Liver (tissue), 3 donors: ENCODE results near the gene P2RX7.

ENCODE experiments used
- CTCF ChIP-seq: fragments of 150-350 bp; IDR thresholded peaks from 2 replicates; pipeline ENCODE4 v1.5.1; 2017; ENCODE audit warnings: improper control_type of control experiment, low read depth, low read length; ENCODE audit not compliant: missing input control
- MAX ChIP-seq: IDR thresholded peaks from 2 replicates; pipeline ENCODE4 v1.6.1; 2016; ENCODE audit warnings: antibody characterized with exemption
- RAD21 ChIP-seq, 2 donors: IDR thresholded peaks; 2 replicates each; pipeline ENCODE4 v1.6.1; 2016; ENCODE audit warnings: antibody characterized with exemption in 2 of 2, mild to moderate bottlenecking in 2 of 2
- SP1 ChIP-seq: IDR thresholded peaks from 2 replicates; pipeline ENCODE4 v1.6.1; 2018; ENCODE audit warnings: antibody characterized with exemption, mild to moderate bottlenecking
- TAF1 ChIP-seq: conservative IDR thresholded peaks from 2 replicates; pipeline ENCODE4 v1.6.1; 2016; ENCODE audit warnings: antibody characterized with exemption, mild to moderate bottlenecking
- YY1 ChIP-seq: IDR thresholded peaks from 2 replicates; pipeline ENCODE4 v1.6.1; 2016; ENCODE audit warnings: antibody characterized with exemption, mild to moderate bottlenecking
- ZBTB33 ChIP-seq: IDR thresholded peaks from 2 replicates; pipeline ENCODE4 v1.6.1; 2016; ENCODE audit warnings: antibody characterized with exemption
- donor health status: healthy.
- donor health status: healthy.

- no peak for TF ChIP-seq CTCF
- no peak for TF ChIP-seq SP1
- no peak for TF ChIP-seq TAF1
- TF ChIP-seq MAX, result no peak
- no peak for TF ChIP-seq RAD21 (IDR thresholded peaks at IDR 0.05)
- no peak for TF ChIP-seq ZBTB33
- no peak for TF ChIP-seq YY1
Measured at GRCh38 chr12:121232977-121233627, 100.4 kb downstream of the P2RX7 start.
